ENCODE results near the gene SEMA3E.

DNA sequence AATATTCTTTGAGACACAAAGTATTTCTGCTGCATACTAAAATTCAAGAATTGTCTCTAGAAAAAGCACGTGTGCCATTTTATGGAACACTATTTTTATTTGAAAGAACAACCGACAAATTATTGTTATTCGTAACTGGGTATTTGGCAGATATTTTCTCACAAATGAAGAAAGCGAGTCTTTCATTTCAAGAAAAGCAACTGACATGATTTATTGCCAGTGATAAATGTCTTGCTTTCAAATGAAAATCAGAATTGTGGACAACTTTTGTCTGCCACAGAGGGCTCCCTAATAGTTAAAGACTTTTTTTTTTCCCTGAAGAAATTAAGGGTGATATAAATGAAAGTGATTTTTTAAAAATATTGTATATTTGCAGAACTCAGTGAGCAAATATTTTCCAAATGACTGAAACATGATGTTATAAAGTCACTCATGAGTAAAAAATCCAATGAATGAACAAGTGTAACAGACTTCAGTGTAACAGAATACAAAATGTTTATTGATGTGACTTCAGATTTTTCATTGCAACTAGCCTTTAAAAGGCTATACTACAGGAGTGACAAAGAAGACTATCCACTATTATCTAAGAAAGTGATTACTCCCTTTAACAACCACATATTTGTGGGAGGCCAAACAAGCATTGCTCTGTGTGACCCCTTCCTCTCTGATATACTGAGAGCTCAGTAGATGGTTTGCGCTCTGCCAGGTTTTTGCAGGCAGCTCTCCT lies 49.0 kb upstream of the SEMA3E start:
- TF ChIP-seq POLR2A (IDR thresholded peaks at IDR 0.05) = no peak
- TF ChIP-seq, protein P1, sequence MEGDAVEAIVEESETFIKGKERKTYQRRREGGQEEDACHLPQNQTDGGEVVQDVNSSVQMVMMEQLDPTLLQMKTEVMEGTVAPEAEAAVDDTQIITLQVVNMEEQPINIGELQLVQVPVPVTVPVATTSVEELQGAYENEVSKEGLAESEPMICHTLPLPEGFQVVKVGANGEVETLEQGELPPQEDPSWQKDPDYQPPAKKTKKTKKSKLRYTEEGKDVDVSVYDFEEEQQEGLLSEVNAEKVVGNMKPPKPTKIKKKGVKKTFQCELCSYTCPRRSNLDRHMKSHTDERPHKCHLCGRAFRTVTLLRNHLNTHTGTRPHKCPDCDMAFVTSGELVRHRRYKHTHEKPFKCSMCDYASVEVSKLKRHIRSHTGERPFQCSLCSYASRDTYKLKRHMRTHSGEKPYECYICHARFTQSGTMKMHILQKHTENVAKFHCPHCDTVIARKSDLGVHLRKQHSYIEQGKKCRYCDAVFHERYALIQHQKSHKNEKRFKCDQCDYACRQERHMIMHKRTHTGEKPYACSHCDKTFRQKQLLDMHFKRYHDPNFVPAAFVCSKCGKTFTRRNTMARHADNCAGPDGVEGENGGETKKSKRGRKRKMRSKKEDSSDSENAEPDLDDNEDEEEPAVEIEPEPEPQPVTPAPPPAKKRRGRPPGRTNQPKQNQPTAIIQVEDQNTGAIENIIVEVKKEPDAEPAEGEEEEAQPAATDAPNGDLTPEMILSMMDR (IDR thresholded peaks at IDR 0.05) = no peak

Data from thyroid gland (tissue), 4 donors.